ENCODE results near the gene CA6.
"Not testable (repeated sequence)": the region's sequence is repeated elsewhere in the genome, so short reads cannot be mapped to it uniquely, and the experiment has no call there.

CA6 gene

DNA sequence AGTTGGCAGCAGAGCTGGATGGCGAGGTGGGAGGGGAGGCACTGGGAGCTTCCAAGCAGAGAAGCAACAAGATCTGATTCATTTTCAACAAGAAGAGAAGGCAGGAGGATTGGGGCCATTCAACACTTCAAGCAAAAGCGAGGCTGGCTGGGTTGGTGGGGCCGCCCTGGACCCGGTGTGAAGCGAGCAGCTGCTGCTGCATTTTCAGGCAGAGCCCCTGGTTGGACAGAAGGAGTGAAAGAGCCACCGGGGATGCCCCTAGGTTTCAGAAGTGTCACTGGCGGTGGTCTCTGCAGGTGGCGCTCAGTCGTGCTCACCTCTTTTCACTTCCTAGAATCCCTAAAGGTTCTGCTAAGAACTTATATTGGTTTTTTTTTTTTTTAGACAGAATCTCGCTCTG is 62.6 kb downstream of the CA6 start:
- DNase-seq, result no peak

DNA sequence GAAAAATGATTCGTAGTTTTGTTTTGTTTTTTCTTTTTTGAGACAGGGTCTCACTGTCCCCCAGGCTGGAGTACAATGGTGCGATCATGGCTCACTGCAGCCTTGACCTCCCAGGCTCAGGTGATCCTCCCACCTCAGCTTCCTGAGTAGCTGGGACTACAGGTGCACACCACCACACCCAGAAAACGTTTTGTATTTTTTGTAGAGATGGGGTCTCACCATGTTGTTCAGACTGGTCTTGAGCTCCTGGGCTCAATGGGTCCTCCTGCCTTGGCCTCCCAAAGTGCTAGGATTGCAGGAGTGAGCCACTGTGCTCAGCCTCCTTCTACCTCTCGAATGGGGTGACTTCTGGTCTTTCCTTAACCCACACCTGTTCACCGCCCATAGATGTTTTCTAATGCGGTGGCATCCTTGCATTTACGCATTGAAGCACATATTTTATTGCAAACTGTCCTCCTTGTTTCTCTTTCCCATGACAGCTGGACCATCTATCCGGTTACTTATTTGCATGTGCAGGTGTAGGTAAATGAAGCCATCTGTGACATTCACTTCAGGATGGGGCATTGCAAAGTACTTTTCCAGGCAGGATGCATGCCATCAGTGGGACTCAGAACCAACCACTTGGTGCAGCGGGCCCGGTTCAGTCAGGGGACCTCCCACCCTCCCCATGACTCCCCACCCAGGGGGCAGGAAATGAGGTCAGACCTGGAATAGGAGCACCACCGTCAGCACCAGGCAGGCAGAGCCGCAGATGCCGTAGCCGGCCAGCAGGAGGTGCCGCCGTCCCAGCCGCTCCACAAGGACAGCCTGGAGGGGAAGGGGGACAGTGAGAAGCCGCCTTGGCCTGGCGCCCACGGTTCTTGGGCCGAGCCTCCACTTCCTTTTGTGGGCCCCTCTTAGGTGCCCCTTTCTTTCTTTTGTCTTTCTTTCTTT is 64.0 kb downstream of the CA6 start:
- DNase-seq, result no peak

GRCh38 chr1:9010781-9011323 is 65.2 kb downstream of the CA6 start:
- DNase-seq, result no peak

DNA sequence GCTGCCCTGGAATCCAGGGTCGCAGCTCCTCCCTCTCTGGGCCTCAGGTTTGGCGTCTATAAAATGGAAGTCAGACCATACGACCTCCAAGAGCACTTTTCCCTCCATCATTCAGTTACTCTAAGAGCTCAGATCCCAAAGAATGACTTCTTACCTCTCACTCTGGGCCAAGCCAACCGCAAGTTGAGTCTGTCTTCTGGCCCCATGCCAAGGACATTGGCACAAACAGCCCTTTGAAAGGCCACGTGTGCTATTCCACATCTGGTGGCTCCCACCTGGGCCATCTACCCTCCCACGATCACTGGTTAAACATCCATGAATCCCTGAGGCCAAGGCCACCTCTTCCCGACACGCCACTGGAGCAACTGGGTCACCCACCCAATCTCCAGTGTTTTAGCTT is 68.2 kb downstream of the CA6 start:
- no peak for DNase-seq

- DNase-seq, result no peak
Observed at GRCh38 chr1:9014475-9015375, 69.1 kb downstream of the CA6 start.

DNA sequence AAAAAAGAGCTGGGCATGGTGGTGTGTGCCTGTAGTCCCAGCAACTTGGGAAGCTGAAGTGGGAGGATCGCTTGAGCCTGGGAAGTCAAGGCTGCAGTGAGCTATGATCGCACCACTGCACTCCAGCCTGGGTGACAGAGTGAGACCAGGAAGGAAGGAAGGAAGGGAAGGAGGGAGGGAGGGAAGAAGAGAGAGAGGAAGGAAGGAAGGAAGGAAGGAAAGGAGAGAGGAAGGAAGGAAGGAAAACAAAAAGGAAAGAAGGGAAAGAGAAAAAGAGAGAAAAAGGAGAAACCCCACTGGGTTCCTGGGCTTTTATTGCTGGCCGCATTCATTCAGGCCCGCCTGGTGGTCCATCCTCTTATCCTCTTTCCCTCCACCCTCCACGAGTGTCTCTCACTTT is 70.8 kb downstream of the CA6 start:
- DNase-seq, result no peak

DNA sequence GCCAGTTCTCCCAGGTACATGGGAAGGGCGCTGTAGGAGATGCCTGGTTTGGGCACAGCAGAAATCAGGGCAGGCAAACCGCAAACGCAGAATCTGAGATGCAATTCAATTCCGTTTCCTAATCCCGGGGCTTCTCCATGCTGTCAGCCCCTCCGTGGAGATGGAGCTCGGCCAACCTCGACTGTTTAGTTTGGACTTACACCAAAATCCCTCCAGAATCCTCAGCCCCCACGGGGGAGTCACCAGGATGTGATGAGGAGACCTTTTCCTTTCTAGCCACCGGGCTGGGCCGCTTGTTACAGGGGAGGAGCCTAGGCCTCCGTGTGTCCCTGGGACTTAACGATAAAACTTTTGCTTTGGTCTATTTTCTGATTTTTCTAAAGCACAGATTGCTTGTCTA is 72.7 kb downstream of the CA6 start:
- DNase-seq, result no peak

DNA sequence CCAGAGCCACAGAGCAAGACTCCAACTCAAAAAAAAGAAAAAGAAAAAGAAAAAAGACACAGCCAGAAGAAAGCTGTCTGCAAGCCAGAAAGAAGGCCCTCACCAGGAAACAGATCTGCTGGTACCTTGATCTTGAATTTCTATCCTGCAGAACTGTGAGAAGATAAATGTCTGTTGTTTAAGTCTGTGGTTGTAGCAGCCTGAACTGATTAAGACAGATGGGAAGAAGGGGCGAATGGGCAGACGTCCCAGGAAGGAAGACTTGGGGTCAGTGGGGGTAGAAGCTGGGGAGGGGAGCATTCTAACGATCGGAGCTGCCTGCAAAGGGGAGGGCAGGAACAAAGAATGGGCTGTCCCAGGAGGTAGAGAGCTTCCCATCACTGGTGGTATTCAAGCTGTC is 74.2 kb downstream of the CA6 start:
- DNase-seq, result no peak

GRCh38 chr1:9020305-9020704 is 74.6 kb downstream of the CA6 start:
- DNase-seq, result no peak

DNA sequence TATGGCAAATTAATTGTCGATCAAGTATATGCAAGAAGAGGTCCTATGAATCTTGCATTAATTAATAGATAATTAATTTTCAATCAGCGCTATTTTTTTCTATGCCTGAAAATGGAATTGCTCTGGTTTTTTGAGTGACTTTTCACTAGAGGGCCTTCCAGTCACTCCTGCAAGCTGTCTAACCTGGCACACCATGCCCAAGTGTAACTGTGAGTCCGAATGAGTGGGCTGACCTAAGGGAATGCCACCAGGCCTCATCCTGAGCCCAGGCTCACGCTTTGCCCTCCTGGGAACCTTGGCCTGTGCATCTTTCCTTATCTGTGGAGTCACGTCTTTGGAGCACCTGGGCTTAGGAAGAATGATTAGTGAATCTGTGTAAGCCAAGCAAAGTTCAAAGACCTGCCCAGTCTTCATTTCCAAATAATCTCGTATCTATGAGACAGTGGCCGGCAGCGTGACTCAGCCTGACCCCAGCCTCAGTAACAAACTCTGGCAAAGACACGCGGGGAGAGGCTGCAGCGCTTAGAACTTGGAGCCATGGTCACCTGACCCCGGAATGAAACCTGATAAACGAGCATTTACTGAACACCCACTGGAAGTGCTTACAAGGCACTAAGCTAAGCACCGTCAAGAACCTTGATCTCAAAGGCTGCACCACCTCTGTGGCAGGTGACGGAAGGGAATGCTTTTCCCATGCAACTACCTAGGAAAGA is 76.5 kb downstream of the CA6 start:
- DNase-seq, result not testable (repeated sequence)

GRCh38 chr1:9022773-9023172 is 77.1 kb downstream of the CA6 start:
- DNase-seq, result no peak

Data from midbrain (tissue), 1 donor.